ENCODE results near the gene P2RX5.
"Not testable (repeated sequence)": the region's sequence is repeated elsewhere in the genome, so short reads cannot be mapped to it uniquely, and the experiment has no call there.

- TF ChIP-seq CTCF, POLR2A, POLR2AphosphoS5 (IDR thresholded peaks at IDR 0.05): not testable (repeated sequence)
These were observed 9.7 kb upstream of the P2RX5 start for GRCh38 chr17:3705718-3705984.

Data from prostate gland (tissue), 2 donors.